GM18520 (cell line): ENCODE results near the gene ESR2.
"Not testable (repeated sequence)": the region's sequence is repeated elsewhere in the genome, so short reads cannot be mapped to it uniquely, and the experiment has no call there.

Experiments used
- ATAC-seq: cut with Tn5 transposase; IDR thresholded peaks from one replicate; pipeline ENCODE4 v1.9.1; 2021; ENCODE audit not compliant: unreplicated experiment

ESR2 gene

DNA sequence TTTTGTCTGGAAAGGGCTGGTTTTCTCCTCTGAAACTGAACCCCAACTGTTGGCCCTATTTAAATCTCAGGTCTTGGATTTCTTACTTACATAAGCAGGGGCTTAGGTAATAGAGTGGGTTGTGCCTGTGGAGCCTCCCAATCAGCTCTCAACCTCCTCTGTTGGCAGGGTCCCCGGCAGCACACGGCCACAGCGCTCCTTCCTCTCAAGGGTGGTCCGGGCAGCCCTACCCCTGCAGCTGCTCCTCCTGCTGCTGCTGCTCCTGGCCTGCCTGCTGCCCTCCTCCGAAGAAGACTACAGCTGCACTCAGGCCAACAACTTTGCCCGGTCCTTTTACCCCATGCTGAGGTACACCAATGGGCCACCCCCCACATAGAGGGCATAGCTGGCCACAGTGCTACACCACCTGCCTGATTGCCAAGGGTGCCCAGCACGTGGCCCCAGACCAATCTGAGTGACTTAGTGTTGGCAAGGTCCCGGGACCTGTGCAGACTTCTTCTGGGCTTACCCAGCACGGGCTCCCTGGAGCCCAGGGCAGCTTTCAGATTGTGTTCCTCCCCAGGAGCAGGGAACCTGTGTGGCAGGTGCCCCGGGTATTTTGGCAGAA lies 68.9 kb downstream of the ESR2 start:
- no peak for ATAC-seq

DNA sequence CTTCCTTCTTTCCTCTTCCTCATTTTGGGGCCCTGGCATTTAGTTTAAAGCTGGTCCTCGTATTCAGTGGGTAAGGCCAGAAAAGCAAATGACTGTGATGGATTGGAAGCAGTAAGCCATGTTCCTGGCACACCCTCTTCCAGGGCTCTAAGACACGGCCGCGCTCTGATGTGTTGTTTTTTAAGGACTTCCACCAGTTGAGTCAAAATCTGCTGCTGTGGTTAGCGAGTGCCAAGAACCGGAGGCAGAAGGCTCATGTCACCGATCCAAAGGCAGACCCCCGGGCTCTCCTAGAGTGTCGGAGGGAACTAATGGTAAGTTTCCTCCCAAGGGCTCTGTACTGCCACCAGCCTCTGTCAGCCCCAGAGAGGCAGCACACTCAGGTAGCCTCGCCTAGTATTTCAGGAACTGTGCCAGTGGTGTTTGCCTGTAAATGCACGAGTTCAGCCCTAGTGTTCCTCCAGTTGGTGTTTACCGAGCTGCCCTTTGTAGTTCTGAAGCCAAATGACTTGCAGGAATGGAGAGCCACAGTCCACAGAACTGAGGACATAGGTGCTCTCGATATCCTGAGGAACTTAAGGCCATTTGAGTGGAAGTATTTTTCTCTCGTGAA lies 72.7 kb downstream of the ESR2 start:
- no peak for ATAC-seq

GRCh38 chr14:64220466-64220865 lies 73.7 kb downstream of the ESR2 start:
- ATAC-seq: no peak

DNA sequence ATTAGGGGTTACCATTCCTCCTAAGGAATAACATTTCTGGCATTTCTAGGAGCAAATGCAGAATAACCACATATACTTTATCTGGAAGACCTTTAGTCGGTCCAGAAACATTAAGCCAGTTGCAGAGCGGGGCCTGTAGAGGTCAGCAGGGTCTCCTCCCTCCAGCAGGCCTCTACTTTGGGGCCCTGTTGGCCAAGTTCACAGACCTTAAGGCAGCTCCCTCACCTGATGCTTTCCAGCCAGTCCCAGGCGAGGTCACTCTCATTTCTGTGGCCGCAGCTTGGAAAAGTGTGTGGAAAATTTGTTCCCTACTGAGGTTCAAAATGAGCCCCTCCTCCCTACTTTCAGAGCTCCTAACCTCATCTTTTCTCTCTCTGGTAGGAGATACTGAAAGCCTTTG lies 74.1 kb downstream of the ESR2 start:
- no peak for ATAC-seq

GRCh38 chr14:64218344-64219240 lies 75.6 kb downstream of the ESR2 start:
- no peak for ATAC-seq

DNA sequence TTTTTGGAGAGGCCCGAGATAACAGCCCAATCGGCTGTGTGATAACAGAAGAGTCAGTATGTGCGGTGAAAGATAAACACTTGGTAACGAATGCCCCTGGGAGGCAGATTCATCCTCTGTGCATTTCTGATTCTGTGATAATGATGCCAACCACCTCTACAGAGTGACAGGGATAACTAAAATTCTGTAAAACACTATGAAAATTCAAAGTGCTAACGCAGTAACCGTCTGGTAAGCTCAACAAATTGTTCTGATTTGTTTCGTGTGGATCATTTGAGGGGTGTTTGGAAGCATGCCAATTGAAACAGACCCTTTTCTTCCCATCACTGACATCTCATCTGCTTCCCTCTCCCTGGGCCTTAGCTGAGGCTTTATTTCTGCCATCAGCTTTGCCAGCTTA lies 76.3 kb downstream of the ESR2 start:
- no peak for ATAC-seq

DNA sequence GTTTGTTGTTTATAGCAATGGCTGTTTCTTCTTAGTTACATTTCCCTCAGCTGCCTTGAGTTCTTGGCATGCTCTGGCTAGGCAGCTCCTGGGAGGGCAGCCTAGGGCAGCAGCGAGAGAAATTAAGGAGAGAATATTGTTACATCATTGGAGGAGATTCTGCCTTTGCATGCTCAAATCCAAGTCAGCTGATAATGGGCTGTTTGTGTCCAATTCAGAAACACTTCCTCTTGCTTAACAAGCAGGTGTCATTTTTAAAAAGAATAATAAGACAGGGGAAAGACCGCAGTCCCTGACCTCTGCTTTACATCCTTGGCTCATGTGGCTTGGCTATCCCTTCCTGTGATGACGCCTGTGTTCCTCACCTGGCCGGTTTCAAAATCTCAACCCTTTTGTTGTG lies 76.9 kb downstream of the ESR2 start:
- ATAC-seq: no peak

- ATAC-seq: no peak
Measured at GRCh38 chr14:64215978-64216377, 78.2 kb downstream of the ESR2 start.

DNA sequence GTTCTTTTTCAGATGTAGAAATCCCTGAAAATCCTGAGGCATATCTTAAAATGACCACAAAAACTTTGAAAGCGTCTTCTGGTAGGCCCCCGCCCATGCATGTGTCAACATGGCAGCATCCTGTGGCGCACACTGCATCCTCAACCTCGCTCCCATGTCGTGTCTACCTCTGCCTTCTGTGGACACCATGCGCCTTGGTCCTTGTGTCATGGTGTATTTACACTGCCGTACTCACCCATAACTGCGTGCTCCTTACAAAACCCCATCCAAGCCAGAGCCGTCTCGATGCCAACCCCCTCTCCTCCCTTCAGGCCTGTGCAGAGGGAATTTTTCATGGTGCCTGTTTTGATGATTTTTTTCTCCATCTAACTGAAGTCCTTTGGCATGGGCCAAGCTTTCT lies 78.9 kb downstream of the ESR2 start:
- ATAC-seq: no peak

DNA sequence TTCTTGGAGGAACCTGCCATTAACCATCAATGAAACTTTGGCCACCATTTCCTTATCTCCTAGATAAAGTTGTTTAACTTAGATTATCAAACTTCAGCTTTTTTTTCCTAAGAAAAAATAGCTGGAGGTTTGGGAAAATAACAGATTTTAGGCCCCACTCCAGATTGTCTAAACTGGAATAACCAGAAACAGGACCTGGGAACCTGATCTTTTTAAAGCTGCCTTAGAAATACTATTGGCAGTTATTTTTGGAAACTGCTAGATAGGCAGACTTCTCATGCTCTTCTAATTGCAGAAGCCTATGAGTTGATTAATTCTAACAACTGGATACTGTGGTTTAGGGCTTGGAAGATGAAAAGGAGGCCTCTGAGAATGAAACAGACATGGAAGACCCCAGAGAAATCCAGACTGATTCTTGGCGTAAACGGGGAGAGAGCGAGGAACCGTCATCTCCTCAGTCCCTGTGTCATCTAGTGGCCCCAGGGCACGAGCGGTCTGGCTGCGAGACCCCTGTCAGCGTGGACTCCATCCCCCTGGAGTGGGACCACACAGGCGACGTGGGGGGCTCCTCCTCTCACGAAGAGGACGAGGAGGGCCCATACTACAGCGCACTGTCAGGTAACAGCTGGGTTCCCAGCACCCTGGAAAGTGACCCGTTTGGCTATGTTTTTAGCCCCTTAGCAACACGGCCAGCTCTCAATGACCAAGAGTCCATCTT lies 80.2 kb downstream of the ESR2 start:
- no peak for ATAC-seq

DNA sequence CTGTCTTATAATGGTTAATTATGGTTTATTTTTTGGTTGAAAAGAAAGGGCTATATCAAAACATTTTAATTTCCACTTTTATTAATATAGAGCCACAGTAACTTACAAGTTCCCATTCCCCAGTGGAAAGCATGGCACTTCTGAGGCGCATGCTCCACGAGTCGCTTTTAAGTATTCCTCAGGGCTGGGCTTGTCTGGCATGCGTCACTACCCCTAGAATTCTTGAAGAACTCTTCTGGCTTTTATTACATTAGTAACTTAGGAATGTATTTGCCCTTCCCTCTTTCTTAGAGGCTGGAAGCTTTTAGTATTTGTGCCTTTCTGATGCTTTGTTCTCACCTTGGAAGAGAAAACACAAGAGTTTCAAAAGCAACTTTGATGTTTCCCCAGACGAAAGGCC lies 81.1 kb downstream of the ESR2 start:
- ATAC-seq: no peak

DNA sequence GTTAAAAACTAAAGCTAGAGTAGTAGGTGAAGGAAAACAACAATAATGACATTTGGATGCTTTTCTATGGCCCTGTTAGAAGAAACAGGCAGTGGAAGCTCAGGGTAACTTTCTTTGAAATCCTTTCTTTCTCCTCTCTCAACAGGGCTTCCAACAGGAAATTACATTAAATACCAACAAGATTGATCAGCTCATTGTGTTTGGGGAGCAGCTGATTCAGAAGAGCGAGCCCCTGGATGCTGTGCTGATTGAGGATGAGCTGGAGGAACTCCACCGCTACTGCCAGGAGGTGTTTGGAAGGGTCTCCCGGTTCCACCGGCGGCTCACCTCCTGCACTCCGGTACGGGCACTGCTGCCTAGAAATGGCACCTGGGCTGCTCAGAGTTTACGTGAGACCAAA lies 81.5 kb downstream of the ESR2 start:
- no peak for ATAC-seq

GRCh38 chr14:64210912-64211311 lies 83.3 kb downstream of the ESR2 start:
- ATAC-seq: not testable (repeated sequence)

DNA sequence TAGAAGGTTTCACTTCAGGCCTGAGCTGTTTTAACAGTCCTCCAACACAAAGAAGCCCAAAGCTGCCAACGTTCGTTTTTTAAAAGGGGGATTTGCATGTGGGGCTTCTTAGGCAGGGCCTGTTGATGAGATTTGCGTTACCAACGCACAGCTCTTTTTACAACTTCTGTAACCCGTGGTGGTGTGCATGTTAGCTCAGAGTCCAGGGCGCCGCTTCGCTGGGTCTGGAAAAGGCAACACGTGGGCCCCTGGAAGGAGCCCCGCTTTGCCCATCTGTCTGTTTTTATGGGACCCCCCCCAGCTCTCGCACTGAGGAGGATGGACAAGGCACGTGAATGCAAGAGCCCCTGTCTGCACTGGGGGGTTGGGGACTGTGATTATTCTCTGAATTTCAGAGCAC lies 84.0 kb downstream of the ESR2 start:
- ATAC-seq: no peak

DNA sequence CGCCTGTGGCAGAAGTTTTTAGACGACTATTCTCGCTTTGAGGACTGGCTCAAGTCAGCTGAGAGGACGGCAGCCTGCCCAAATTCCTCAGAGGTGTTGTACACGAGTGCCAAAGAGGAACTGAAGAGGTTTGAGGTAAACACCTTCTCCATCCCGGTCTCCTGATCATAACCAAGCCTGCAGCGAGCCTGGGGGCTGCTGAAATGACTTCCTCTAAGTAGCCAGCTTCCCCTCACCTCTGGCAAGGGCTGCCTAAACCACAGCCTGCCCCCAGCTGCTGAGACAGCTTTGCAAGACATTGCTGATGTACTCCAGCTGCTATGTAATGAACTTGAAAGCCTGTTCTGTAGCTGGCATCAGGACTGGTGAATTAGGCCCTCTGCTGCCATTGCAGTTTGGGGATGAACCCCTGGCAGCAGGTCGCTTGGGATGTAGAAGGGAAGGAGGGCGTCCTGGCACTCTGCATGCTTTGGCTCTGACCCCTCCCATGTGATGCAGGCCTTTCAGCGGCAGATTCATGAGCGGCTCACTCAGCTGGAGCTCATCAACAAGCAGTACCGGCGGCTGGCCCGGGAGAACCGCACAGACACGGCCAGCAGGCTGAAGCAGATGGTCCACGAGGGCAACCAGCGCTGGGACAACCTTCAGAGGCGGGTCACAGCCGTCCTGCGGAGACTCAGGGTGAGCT lies 84.6 kb downstream of the ESR2 start:
- peak; percentile 57 for ATAC-seq

DNA sequence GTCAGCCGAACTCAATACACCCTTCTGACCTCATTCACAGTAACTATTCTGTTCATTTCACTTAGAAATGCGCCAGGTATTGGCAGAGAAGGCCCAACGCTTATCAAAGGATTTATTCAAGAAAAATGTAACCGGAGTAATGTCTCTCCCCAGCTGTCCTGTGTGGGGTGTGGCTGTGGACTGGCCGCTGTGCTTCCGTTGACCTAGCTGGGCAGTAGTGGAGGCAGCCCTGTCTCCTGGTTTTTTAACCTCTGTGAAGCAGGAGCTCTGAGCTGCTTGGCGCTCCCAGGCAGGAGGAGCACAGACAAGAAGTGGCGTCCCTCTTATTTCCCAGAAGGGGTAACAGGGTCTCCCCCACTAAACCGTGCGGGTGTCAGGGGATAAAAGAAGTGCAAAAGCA lies 85.2 kb downstream of the ESR2 start:
- no peak for ATAC-seq

GRCh38 chr14:64208261-64208660 lies 85.9 kb downstream of the ESR2 start:
- ATAC-seq: no peak

- no peak for ATAC-seq
Measured at GRCh38 chr14:64203366-64204006, 90.7 kb downstream of the ESR2 start.

DNA sequence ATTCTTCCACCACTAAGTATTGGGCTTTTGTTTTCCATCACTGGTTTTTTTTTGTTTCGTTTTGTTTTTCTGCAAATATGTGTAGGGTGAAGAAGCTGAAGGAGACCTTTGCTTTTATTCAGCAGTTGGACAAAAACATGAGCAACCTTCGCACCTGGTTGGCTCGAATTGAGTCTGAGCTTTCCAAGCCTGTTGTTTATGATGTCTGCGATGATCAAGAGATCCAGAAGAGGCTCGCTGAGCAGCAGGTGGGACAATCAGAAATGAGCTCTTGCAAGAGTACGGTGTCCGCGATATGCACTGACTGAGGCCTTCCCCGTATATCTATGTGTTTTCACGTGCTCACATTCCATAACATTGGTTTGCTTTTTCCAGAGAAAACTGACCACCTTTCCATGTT lies 91.5 kb downstream of the ESR2 start:
- ATAC-seq: no peak

DNA sequence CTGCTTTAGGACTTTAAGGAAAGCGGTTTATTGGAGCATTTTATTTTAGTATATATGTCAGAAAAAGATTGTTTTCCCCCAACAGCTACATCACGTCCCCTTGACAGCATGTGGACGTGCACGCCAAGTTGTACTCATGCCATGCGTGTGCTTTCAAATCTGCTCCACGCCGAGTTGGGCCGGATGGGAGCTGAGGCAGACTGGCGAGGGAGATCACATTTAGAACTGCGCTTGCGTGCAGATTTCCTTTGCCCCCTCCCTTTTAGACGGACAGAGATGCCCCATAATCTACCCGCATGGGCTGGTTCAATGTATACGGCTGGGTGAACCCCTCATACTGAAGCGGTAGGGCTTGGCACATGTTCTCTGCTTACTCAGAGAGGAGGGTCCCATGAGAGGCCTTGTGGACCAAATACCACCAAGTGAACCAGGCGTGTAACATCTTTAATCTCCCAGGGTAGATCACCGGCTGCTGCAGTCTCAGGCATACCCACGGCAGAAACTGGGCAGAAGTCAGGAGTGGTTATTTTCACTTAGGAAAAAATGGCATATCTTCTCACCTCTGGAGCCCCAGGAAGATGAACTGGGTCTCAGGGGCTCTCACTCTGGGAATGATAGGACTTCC lies 92.1 kb downstream of the ESR2 start:
- ATAC-seq: no peak
